Measurements from ENCODE around the gene RSU1. TPM values are rescaled to one million over a fixed set of nuclear protein-coding genes. Genes with fewer than 3 reads are reported as not detected.

Gene RSU1
- total RNA-seq, 4 donors from 2014 or later, result 25.1 to 61.6 (median 44.7) TPM

DNA sequence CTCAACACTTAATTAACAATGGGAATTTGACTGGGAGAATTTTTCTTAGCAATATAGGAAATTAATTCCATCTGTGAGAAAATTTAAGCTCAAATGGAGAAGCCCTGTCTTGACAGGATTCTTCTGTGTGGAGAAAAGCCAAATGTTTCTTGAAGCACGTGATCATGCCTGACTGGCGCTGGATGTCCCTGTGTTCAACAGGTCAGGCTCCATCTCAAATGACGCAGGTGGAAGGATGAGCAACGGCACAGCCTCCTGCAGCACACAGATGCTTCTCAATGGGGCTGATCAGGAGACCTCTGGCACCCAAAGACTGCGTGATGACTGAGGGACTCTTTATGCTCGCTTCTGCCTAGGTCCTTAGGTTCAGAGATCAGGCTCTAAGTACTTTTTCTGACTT, 143.8 kb downstream of the RSU1 start:
- Histone ChIP-seq H3K4me3 (no peak overlapping the region), H3K4me1 (no peaks in the 10 kb centered on the region), H3K27ac (no peak overlapping the region), H3K36me3 (no peaks in the 10 kb centered on the region), H3K27me3 (no peaks in the 10 kb centered on the region), H3K9me3 (no peaks in the 10 kb centered on the region)
- TF ChIP-seq EP300 (IDR thresholded peaks at IDR 0.05) (no peak), POLR2A (IDR thresholded peaks at IDR 0.05) (no peak)
- TF ChIP-seq, protein P1, sequence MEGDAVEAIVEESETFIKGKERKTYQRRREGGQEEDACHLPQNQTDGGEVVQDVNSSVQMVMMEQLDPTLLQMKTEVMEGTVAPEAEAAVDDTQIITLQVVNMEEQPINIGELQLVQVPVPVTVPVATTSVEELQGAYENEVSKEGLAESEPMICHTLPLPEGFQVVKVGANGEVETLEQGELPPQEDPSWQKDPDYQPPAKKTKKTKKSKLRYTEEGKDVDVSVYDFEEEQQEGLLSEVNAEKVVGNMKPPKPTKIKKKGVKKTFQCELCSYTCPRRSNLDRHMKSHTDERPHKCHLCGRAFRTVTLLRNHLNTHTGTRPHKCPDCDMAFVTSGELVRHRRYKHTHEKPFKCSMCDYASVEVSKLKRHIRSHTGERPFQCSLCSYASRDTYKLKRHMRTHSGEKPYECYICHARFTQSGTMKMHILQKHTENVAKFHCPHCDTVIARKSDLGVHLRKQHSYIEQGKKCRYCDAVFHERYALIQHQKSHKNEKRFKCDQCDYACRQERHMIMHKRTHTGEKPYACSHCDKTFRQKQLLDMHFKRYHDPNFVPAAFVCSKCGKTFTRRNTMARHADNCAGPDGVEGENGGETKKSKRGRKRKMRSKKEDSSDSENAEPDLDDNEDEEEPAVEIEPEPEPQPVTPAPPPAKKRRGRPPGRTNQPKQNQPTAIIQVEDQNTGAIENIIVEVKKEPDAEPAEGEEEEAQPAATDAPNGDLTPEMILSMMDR (IDR thresholded peaks at IDR 0.05), result no peak
- no peak for DNase-seq (ENCODE audit: low spot score in 2 of 2)
- 54 to 67% methylated on average over 6 of the region's 6 CpGs for WGBS, 2 donors

DNA sequence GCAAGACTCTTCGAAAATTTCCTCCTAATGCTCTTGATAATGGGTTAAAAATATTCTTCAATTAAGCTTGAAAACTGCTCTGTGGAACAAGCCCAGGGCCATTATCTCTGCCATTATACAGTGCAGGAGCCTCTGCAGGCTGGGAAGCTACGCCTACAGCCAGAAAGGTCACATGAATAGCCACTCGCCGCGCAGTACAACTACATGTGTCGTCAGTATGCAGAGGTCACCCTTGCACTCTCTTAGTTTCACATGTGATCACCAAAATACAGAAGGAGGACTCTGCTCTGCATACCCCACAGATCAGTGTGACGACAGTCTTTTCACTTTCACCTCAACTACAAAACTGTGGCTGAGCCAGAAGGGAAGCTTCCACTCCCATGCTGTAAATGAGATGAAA, 153.8 kb downstream of the RSU1 start:
- WGBS, 2 donors, result 76 to 88% methylated on average over 7 of the region's 7 CpGs
- Histone ChIP-seq H3K36me3 (no peaks in the 10 kb centered on the region), H3K4me3 (no peak overlapping the region), H3K27me3 (no peaks in the 10 kb centered on the region), H3K4me1 (no peaks in the 10 kb centered on the region), H3K9me3 (no peaks in the 10 kb centered on the region), H3K27ac (no peak overlapping the region)
- no peak for DNase-seq (ENCODE audit: low spot score in 2 of 2)
- TF ChIP-seq EP300 (IDR thresholded peaks at IDR 0.05) (no peak), POLR2A (IDR thresholded peaks at IDR 0.05) (no peak)
- TF ChIP-seq, protein P1 (IDR thresholded peaks at IDR 0.05), result no peak

DNA sequence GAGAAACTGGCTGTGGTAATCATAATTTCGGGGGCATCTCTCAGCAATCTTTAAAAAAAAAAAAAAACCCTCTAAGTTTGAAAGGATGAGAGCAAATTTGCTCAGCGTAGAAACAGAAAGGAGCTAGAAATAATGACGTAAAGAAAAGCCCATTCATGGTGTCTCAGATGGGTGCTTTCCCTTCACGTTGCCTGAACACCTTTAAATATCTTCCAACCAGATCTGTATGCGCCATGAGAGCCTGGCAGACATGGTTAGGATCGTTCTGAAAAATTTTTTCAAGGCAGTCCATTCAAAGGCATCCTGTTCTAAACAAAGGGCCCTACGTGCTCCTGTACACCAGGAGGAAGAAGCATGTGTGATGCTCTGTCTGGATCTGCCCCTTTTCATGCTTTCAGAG, 154.3 kb downstream of the RSU1 start:
- peaks cover 0 to under 1% (median 0%) of the 10 kb centered on the region in 4 donors for H3K4me1 ChIP-seq
- H3K9me3 ChIP-seq, result no peaks in the 10 kb centered on the region
- no peak overlapping the region for H3K4me3 ChIP-seq
- no peak for DNase-seq (ENCODE audit: low spot score in 2 of 2)
- H3K36me3 ChIP-seq, result no peaks in the 10 kb centered on the region
- H3K27ac ChIP-seq, result no peak overlapping the region
- H3K27me3 ChIP-seq, result no peaks in the 10 kb centered on the region
- whole genome bisulfite sequencing, 2 donors, result 81 to 87% methylated on average over 7 of the region's 7 CpGs
- TF ChIP-seq, protein P1 (IDR thresholded peaks at IDR 0.05), result no peak
- TF ChIP-seq EP300 (IDR thresholded peaks at IDR 0.05), result no peak
- no peak for TF ChIP-seq POLR2A (IDR thresholded peaks at IDR 0.05)

DNA sequence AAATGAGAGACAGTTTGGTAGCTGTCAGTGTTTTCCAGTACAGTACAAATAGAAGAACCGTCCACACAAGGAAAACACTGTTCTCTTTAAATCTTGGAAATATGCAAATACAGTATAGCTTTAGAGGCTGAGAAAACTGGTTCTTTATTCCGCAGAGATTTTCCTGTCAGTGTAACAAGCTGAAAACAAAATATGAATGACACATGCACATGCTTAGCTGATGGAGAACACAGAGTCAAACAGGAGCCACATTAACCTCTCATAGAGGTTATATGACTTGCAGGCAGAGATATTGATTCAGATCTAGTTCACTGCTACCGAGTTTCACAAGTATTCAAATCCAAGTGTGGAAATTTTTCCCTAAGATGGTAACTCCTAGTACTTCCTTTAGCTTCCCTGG, 160.3 kb downstream of the RSU1 start:
- TF ChIP-seq POLR2A (IDR thresholded peaks at IDR 0.05) (no peak), EP300 (IDR thresholded peaks at IDR 0.05) (no peak)
- TF ChIP-seq, protein P1 (IDR thresholded peaks at IDR 0.05), result no peak
- no peaks in the 10 kb centered on the region for H3K36me3 ChIP-seq
- H3K27ac ChIP-seq, result peak overlapping the region in 3 of 4 donors; percentile 8 to 64 (median 44)
- no peaks in the 10 kb centered on the region for H3K27me3 ChIP-seq
- no peaks in the 10 kb centered on the region for H3K9me3 ChIP-seq
- H3K4me1 ChIP-seq, result peaks cover 0 to 17% (median 2%) of the 10 kb centered on the region in 4 donors
- WGBS, 2 donors, result 37 to 47% methylated on average over 3 of the region's 3 CpGs
- no peak overlapping the region for H3K4me3 ChIP-seq
- DNase-seq (ENCODE audit: low spot score in 2 of 2), result no peak

DNA sequence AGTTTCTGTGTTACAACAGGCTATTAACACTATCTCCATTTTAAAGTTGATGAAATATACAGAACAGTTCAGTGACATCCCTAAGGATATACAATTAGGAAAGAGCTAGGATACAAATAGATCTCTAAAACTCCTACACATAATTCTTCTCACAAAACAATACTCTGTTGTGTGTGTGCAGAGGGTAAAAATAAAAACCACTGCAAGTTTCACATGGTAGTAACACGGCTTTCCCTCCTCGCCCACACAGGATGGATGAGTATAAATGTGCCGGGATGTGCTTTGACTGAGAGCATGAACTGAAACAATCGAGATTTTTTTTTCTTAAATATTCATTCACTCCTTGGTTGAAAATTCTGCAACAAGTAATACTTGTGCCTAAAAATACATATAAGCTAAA, 164.0 kb downstream of the RSU1 start:
- WGBS, 2 donors, result 25 to 30% methylated on average over 4 of the region's 4 CpGs

More for the DNA sequence above, 164.0 kb downstream of the RSU1 start:
- H3K4me3 ChIP-seq, result no peak overlapping the region
- no peaks in the 10 kb centered on the region for H3K27me3 ChIP-seq
- H3K4me1 ChIP-seq, result peaks cover 0 to 19% (median 3%) of the 10 kb centered on the region in 4 donors
- H3K36me3 ChIP-seq, result no peaks in the 10 kb centered on the region
- no peaks in the 10 kb centered on the region for H3K9me3 ChIP-seq
- H3K27ac ChIP-seq, result peak overlapping the region in 2 of 4 donors; percentile 13 to 29
- DNase-seq (ENCODE audit: low spot score in 2 of 2), result no peak
- TF ChIP-seq, protein P1 (IDR thresholded peaks at IDR 0.05), result no peak
- TF ChIP-seq POLR2A (IDR thresholded peaks at IDR 0.05) (no peak), EP300 (IDR thresholded peaks at IDR 0.05) (no peak)

All from tibial nerve (tissue), 4 donors.